ENCODE data around the gene EFHD2. TPM values are rescaled to one million over a fixed set of nuclear protein-coding genes. Genes with fewer than 3 reads are reported as not detected.

EFHD2 gene
- total RNA-seq, 1 experiment from 2014 or later: 69.7 TPM

DNA sequence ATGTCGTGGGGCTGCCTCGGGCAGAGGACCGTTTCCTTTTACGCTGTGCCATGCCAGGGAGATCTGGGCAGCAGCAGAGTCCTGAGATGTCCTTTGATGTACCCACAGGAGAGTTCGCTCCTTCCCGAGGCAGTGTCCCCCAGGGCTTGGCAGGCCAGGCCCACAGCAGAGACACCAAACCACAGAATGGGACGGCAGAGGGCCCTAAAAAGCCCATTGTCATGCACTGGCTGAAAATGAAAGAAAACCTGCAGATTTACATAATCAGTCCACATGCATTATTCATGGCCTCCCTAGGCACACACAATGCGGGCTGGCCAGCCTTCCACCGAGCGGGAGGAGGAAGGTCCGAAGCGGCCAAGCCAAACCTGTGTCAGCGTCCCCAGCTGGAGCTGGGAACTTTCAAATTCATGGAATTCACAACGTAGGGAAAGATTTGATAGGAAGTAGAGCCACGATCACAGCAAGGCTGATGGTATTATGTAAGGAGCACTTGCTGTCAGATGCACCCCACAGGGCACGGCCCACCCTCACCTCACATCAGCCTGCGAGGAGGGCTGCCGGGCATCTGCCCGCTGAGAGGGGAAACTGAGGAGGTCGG is 25.3 kb upstream of the EFHD2 start:
- H3K36me3 ChIP-seq (ENCODE audit: control insufficient read depth in 1 of 2, insufficient read depth in 2 of 2, low read length in 2 of 2): no peaks in the 10 kb centered on the region
- RAD21 ChIA-PET (ENCODE audit: low non-redundant PET in 1 of 2, low total read pairs in 2 of 2, uncharacterized antibody in 2 of 2, unreplicated experiment in 2 of 2): no interaction called here
- DNase-seq (ENCODE audit: low read depth, low spot score): no peak
- H3K9ac ChIP-seq (ENCODE audit: low read length): no peak overlapping the region
- H3K9me3 ChIP-seq (ENCODE audit: control insufficient read depth in 1 of 2, insufficient read depth in 1 of 2, low read depth in 1 of 2, low read length in 2 of 2): no peaks in the 10 kb centered on the region
- H3K27me3 ChIP-seq (ENCODE audit: insufficient read depth, low read length): no peaks in the 10 kb centered on the region
- H4K20me1 ChIP-seq (ENCODE audit: insufficient read depth): no peaks in the 10 kb centered on the region
- H3K4me2 ChIP-seq (ENCODE audit: low read length): no peak overlapping the region
- H3K27ac ChIP-seq (ENCODE audit: low read depth, low read length): no peak overlapping the region
- H3K4me1 ChIP-seq (ENCODE audit: control insufficient read depth in 1 of 2, insufficient read depth in 2 of 2, low read length in 2 of 2): no peaks in the 10 kb centered on the region
- H2AFZ ChIP-seq (ENCODE audit: low read depth, low read length, poor library complexity, severe bottlenecking): no peak overlapping the region
- POLR2A ChIA-PET: no interaction called here
- TF ChIP-seq REST (IDR thresholded peaks at IDR 0.05; ENCODE audit: low read depth) (no peak), EZH2phosphoT487 (IDR thresholded peaks at IDR 0.05; ENCODE audit: borderline replicate concordance) (no peak), YY1 (IDR thresholded peaks at IDR 0.05; ENCODE audit: extremely low read depth, insufficient replicate concordance, low read depth, low read length) (no peak), TCF7L2 (IDR thresholded peaks at IDR 0.05; ENCODE audit: borderline replicate concordance, extremely low read depth, insufficient read depth, insufficient read length) (no peak), MAX (IDR thresholded peaks at IDR 0.05) (no peak), POLR2AphosphoS5 (IDR thresholded peaks at IDR 0.05; ENCODE audit: low read depth, low read length) (no peak), CEBPB (IDR thresholded peaks at IDR 0.05; ENCODE audit: low read depth) (no peak), ZNF274 (IDR thresholded peaks at IDR 0.05; ENCODE audit: low read depth, low read length) (no peak), ZFX (IDR thresholded peaks at IDR 0.05) (no peak), SIN3A (IDR thresholded peaks at IDR 0.05; ENCODE audit: low read depth) (no peak), POLR2A (IDR thresholded peaks at IDR 0.05; ENCODE audit: borderline replicate concordance, extremely low read depth, insufficient read depth, insufficient read length) (no peak), JUND (IDR thresholded peaks at IDR 0.05) (no peak), RAD21 (IDR thresholded peaks at IDR 0.05; ENCODE audit: low read depth) (no peak), CBX3 (IDR thresholded peaks at IDR 0.05; ENCODE audit: low read depth) (no peak), EZH2 (IDR thresholded peaks at IDR 0.05) (no peak), SP1 (IDR thresholded peaks at IDR 0.05; ENCODE audit: low read depth) (no peak), EGR1 (IDR thresholded peaks at IDR 0.05; ENCODE audit: low read depth) (no peak)
- TF ChIP-seq, protein P1, sequence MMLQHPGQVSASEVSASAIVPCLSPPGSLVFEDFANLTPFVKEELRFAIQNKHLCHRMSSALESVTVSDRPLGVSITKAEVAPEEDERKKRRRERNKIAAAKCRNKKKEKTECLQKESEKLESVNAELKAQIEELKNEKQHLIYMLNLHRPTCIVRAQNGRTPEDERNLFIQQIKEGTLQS (IDR thresholded peaks at IDR 0.05): no peak
- TF ChIP-seq, protein P2, sequence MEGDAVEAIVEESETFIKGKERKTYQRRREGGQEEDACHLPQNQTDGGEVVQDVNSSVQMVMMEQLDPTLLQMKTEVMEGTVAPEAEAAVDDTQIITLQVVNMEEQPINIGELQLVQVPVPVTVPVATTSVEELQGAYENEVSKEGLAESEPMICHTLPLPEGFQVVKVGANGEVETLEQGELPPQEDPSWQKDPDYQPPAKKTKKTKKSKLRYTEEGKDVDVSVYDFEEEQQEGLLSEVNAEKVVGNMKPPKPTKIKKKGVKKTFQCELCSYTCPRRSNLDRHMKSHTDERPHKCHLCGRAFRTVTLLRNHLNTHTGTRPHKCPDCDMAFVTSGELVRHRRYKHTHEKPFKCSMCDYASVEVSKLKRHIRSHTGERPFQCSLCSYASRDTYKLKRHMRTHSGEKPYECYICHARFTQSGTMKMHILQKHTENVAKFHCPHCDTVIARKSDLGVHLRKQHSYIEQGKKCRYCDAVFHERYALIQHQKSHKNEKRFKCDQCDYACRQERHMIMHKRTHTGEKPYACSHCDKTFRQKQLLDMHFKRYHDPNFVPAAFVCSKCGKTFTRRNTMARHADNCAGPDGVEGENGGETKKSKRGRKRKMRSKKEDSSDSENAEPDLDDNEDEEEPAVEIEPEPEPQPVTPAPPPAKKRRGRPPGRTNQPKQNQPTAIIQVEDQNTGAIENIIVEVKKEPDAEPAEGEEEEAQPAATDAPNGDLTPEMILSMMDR (IDR thresholded peaks at IDR 0.05 in 2 of 3, conservative IDR thresholded peaks at IDR 0.05 in 1 of 3; ENCODE audit: borderline replicate concordance in 1 of 3, insufficient read depth in 1 of 3, low read depth in 2 of 3, low read length in 2 of 3): no peak
- TF ChIP-seq, protein P3, sequence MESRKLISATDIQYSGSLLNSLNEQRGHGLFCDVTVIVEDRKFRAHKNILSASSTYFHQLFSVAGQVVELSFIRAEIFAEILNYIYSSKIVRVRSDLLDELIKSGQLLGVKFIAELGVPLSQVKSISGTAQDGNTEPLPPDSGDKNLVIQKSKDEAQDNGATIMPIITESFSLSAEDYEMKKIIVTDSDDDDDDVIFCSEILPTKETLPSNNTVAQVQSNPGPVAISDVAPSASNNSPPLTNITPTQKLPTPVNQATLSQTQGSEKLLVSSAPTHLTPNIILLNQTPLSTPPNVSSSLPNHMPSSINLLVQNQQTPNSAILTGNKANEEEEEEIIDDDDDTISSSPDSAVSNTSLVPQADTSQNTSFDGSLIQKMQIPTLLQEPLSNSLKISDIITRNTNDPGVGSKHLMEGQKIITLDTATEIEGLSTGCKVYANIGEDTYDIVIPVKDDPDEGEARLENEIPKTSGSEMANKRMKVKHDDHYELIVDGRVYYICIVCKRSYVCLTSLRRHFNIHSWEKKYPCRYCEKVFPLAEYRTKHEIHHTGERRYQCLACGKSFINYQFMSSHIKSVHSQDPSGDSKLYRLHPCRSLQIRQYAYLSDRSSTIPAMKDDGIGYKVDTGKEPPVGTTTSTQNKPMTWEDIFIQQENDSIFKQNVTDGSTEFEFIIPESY (IDR thresholded peaks at IDR 0.05; ENCODE audit: extremely low read depth, insufficient replicate concordance, low read length): no peak
- H3K9me2 ChIP-seq (ENCODE audit: insufficient read depth): no peaks in the 10 kb centered on the region
- intact Hi-C loops (cut with micrococcal nuclease): no loop called here
- no peaks in the 10 kb centered on the region for H3K79me2 ChIP-seq (ENCODE audit: insufficient read depth, low read length)
- no peak overlapping the region for H3K4me3 ChIP-seq (replicated peaks in 1 of 2; ENCODE audit: low read depth in 1 of 2, low read length in 2 of 2)
- no TSS peak for BruUV-seq (replicated peaks)
- CTCF ChIA-PET: no interaction called here
- no peak for ATAC-seq

Measured in HCT116 (cell line).